Measurements from ENCODE around the gene WRAP53.

Gene WRAP53

DNA sequence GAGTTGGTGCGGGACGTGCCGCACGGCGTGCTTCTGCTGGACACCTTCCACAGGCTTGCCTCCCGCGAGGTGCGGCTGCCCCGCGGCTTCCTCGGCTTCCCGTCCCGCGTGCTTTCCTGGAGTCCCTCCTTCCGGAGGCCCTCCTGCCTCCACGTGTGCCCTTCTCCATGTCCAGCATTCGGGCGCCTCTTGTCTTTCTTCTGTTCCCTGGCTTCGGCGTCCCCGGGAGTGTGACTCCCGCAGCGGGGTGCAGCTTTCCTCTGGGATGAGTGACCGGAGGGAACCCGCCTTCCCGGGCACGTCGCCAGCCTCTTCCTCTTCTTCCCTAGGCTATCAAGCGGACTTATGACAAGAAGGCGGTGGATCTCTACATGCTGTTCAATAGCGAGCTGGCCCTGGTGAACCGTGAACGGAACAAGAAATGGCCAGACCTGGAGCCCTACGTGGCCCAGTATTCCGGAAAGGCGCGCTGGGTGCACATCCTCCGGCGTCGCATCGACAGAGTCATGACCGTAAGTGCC is 52.3 kb downstream of the WRAP53 start:
- no peak for DNase-seq
- no peaks in the 10 kb centered on the region for H3K4me1 ChIP-seq (ENCODE audit: control insufficient read depth, insufficient read depth, low read length, poor library complexity, severe bottlenecking)
- no peaks in the 10 kb centered on the region for H3K36me3 ChIP-seq (ENCODE audit: control insufficient read depth, insufficient read depth, low read length)
- H3K27ac ChIP-seq (ENCODE audit: insufficient read depth, low read length, poor library complexity, severe bottlenecking) = no peak overlapping the region
- H3K4me3 ChIP-seq (ENCODE audit: insufficient read depth, low read depth, low read length, poor library complexity, severe bottlenecking) = no peak overlapping the region
- no peaks in the 10 kb centered on the region for H3K9me3 ChIP-seq (ENCODE audit: control insufficient read depth, low read length)
- no peaks in the 10 kb centered on the region for H3K27me3 ChIP-seq (replicated peaks; ENCODE audit: control insufficient read depth, insufficient read depth, low read length, poor library complexity, severe bottlenecking)

DNA sequence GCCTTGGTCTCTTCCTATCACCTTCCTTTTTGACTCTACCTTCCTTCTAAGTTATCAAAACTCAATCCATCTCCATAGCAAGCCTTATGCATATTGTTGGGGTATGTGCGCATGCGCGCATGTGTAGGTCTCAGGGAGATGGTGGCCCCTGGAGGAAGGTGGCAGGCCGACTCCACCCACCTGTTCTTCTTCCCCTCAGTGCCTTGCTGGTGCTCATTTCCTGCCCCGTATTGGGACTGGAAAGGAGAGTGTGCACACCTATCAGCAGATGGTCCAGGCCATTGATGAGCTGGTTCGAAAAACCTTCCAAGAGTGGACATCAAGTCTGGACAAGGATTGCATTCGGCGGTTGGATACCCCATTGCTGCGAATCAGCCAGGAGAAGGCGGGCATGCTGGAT is 54.5 kb downstream of the WRAP53 start:
- no peak for DNase-seq
- H3K27ac ChIP-seq (ENCODE audit: insufficient read depth, low read length, poor library complexity, severe bottlenecking) = no peak overlapping the region
- no peaks in the 10 kb centered on the region for H3K27me3 ChIP-seq (replicated peaks; ENCODE audit: control insufficient read depth, insufficient read depth, low read length, poor library complexity, severe bottlenecking)
- no peaks in the 10 kb centered on the region for H3K4me1 ChIP-seq (ENCODE audit: control insufficient read depth, insufficient read depth, low read length, poor library complexity, severe bottlenecking)
- H3K9me3 ChIP-seq (ENCODE audit: control insufficient read depth, low read length) = no peaks in the 10 kb centered on the region
- no peaks in the 10 kb centered on the region for H3K36me3 ChIP-seq (ENCODE audit: control insufficient read depth, insufficient read depth, low read length)
- no peak overlapping the region for H3K4me3 ChIP-seq (ENCODE audit: insufficient read depth, low read depth, low read length, poor library complexity, severe bottlenecking)

DNA sequence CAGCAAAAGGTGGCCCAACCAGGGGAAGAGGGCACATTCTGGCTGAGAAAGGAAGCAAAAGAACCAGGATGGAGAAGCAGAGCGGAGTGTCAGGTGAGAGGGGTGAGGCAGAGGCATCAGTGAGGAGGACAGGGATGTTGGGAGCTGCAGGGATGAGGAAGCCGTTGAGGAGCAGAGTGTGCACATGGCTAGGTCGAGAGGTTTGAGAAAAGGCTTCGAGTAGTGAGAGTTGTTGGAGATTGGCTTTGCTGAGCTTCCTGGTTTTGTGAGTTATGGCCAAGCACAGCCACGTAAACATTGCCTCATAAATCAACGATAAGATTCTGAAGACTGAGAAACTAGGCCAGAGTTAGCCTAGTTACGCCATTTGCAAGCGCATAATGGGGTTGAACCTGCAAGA is 56.1 kb downstream of the WRAP53 start:
- H3K4me3 ChIP-seq (ENCODE audit: insufficient read depth, low read depth, low read length, poor library complexity, severe bottlenecking) = no peak overlapping the region
- DNase-seq = no peak

DNA sequence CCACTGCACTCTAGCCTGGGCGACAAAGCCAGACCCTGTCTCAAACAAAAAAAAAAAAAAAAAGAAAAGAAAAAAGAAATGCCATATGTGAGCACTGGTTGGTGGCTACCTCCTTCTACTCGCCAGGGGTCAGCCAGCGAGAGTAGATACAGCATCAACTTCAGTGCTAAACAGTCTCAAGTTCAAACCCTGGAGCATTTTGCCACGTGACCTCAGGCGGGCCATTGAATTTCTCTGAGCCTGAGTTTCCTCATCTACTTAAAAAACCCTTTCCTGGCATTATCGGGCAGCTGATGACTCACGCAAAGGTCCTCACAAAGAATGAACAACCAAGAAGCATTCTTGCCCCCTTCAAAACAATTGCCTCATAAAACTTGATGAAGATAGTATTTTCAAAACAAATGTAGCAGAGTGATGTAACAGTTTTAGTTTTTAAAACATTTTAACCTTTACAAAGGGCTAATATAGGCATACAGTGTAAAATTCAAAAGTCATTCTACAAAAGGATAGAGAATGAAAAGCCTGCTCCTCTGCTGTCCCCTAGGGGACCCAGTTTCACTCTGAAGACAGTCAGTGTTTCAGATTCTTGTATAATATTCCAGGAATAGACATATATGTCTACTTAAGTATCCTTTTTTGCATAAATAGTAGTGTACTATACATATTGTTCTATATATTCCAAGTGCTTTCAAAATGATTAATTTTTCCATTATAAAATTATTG is 57.6 kb downstream of the WRAP53 start:
- no peak for DNase-seq
- no peak overlapping the region for H3K27ac ChIP-seq (ENCODE audit: insufficient read depth, low read length, poor library complexity, severe bottlenecking)
- no peaks in the 10 kb centered on the region for H3K36me3 ChIP-seq (ENCODE audit: control insufficient read depth, insufficient read depth, low read length)
- H3K27me3 ChIP-seq (replicated peaks; ENCODE audit: control insufficient read depth, insufficient read depth, low read length, poor library complexity, severe bottlenecking) = no peaks in the 10 kb centered on the region
- no peaks in the 10 kb centered on the region for H3K4me1 ChIP-seq (ENCODE audit: control insufficient read depth, insufficient read depth, low read length, poor library complexity, severe bottlenecking)
- H3K9me3 ChIP-seq (ENCODE audit: control insufficient read depth, low read length) = no peaks in the 10 kb centered on the region
- no peak overlapping the region for H3K4me3 ChIP-seq (ENCODE audit: insufficient read depth, low read depth, low read length, poor library complexity, severe bottlenecking)

More for the DNA sequence above, 56.1 kb downstream of the WRAP53 start:
- Histone ChIP-seq H3K36me3 (ENCODE audit: control insufficient read depth, insufficient read depth, low read length) (no peaks in the 10 kb centered on the region), H3K27ac (ENCODE audit: insufficient read depth, low read length, poor library complexity, severe bottlenecking) (no peak overlapping the region), H3K4me1 (ENCODE audit: control insufficient read depth, insufficient read depth, low read length, poor library complexity, severe bottlenecking) (no peaks in the 10 kb centered on the region), H3K9me3 (ENCODE audit: control insufficient read depth, low read length) (no peaks in the 10 kb centered on the region), H3K27me3 (replicated peaks; ENCODE audit: control insufficient read depth, insufficient read depth, low read length, poor library complexity, severe bottlenecking) (no peaks in the 10 kb centered on the region)

DNA sequence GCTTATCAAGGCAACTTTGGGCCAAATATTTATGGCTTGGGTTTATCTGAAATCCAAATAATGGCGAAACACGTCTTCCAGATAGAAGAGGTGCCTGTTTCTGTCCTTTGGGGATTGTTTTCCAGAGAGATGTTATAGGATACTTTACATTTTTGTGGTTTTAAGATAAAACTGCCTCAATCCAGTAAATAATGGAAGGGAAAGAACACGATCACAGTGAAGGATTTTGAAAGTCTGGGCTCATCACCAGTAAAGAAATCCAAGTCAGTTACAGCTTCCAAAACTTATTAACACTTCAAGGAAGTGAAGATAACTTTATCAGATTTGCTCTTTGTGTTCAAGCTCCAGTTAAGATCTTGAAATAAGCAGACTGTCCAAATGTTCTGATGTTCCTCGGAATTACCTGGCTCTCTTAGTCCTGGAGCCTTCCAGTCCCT is 59.4 kb downstream of the WRAP53 start:
- Histone ChIP-seq H3K27ac (ENCODE audit: insufficient read depth, low read length, poor library complexity, severe bottlenecking) (no peak overlapping the region), H3K4me1 (ENCODE audit: control insufficient read depth, insufficient read depth, low read length, poor library complexity, severe bottlenecking) (no peaks in the 10 kb centered on the region), H3K9me3 (ENCODE audit: control insufficient read depth, low read length) (no peaks in the 10 kb centered on the region), H3K36me3 (ENCODE audit: control insufficient read depth, insufficient read depth, low read length) (no peaks in the 10 kb centered on the region), H3K27me3 (replicated peaks; ENCODE audit: control insufficient read depth, insufficient read depth, low read length, poor library complexity, severe bottlenecking) (no peaks in the 10 kb centered on the region), H3K4me3 (ENCODE audit: insufficient read depth, low read depth, low read length, poor library complexity, severe bottlenecking) (no peak overlapping the region)
- no peak for DNase-seq

DNA sequence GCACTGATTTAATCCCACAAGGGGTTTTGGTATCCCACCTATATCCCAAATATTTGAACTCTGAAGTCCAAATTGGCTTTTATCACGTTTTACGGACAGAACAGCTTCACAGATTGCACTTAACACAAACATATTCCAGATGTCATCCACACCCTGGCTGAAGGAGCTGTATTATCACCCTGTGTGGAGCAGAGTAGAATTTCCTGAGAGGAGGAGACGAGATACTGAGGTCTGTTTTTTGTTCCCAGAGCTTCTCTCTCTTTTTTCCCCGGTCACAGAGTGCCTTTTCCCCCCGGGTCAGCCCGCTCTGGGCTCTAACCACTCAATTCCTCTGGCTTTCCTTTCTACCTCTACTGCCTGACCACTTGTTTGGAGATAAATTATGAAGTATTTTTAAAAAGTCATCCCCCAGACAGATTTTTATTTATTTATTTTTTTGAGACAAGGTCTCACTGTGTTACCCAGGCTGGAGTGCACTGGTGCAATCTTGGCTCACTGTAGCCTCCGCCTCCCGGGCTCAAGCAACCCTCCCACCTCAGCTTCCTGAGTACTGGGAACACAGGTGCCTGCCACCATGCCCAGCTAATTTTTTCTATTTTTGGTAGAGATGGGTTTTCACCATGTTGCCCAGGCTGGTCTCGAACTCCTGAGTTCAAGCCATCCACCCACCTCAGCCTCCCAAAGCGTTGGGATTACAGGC is 59.9 kb downstream of the WRAP53 start:
- Histone ChIP-seq H3K36me3 (ENCODE audit: control insufficient read depth, insufficient read depth, low read length) (no peaks in the 10 kb centered on the region), H3K9me3 (ENCODE audit: control insufficient read depth, low read length) (no peaks in the 10 kb centered on the region), H3K4me3 (ENCODE audit: insufficient read depth, low read depth, low read length, poor library complexity, severe bottlenecking) (no peak overlapping the region), H3K27ac (ENCODE audit: insufficient read depth, low read length, poor library complexity, severe bottlenecking) (no peak overlapping the region), H3K4me1 (ENCODE audit: control insufficient read depth, insufficient read depth, low read length, poor library complexity, severe bottlenecking) (no peaks in the 10 kb centered on the region), H3K27me3 (replicated peaks; ENCODE audit: control insufficient read depth, insufficient read depth, low read length, poor library complexity, severe bottlenecking) (no peaks in the 10 kb centered on the region)
- no peak for DNase-seq

DNA sequence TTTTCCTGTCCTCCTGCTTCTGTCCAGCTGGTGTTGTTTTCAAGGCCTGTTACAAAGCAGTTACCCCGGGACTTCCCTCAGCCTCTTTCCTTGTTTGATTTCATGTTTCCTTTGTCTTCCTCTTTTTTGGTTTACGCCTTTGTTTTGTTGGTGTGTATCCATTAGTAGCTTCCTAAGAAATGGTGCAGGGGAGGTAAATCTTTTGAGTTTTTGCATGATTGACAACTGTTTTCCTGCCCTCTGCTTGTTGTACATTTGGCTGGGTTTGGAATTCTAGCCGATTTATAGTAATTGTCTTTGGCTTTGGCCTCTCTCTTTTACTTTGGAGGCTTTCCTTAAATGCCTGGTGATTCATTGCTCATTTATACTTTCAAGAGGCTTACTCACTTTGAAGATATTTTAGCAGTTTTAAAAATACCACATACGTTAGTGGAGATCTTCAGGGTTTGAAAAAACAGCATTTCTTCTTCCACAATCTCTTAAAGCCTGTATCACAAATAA is 62.1 kb downstream of the WRAP53 start:
- no peaks in the 10 kb centered on the region for H3K9me3 ChIP-seq (ENCODE audit: control insufficient read depth, low read length)
- no peak overlapping the region for H3K4me3 ChIP-seq (ENCODE audit: insufficient read depth, low read depth, low read length, poor library complexity, severe bottlenecking)
- no peaks in the 10 kb centered on the region for H3K27me3 ChIP-seq (replicated peaks; ENCODE audit: control insufficient read depth, insufficient read depth, low read length, poor library complexity, severe bottlenecking)
- H3K4me1 ChIP-seq (ENCODE audit: control insufficient read depth, insufficient read depth, low read length, poor library complexity, severe bottlenecking) = no peaks in the 10 kb centered on the region
- no peaks in the 10 kb centered on the region for H3K36me3 ChIP-seq (ENCODE audit: control insufficient read depth, insufficient read depth, low read length)
- H3K27ac ChIP-seq (ENCODE audit: insufficient read depth, low read length, poor library complexity, severe bottlenecking) = no peak overlapping the region
- DNase-seq = no peak
